Measurements from ENCODE around the gene C5AR2.
A peak's percentile ranks its signal among the peaks of the same experiment; 100 is the strongest.
"Not testable (repeated sequence)": the region's sequence is repeated elsewhere in the genome, so short reads cannot be mapped to it uniquely, and the experiment has no call there.

Gene C5AR2

DNA sequence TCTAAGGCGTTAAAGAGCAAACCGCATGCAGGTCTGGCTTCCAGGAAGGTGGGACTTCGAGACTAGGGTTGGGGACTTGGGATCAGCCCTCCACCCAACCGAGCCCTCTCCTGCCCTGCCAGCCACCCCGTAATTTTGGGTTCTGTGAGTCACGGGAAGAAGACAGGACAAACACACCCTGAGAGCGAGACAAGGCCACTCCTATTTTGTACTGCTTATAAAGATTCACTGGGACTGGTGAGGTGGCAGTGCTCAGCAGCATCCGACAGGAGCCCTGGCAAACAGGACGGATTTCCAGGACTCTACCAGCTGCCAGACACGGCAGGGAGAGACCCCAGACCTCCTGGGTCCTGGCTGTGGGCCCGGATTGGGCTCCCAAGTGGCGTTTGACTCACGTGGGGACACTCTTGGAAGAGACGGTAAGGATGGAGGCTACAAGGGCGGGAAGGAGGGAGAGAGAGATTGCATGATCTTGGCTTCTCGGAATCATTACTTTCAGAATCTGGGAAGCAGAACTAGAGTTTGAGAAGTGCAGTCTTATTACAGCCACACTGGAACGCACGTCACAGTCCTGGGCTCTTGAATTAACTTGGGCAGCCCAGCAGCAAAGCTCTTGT is at the start of gene C5AR2:
Gene C5AR2, plus strand, starts transcription at position 245 of the 617 bp plus-strand sequence. CDS start 8,625 bp downstream, outside the sequence.
- no peaks in the 10 kb centered on the region for H3K27me3 Mint-ChIP-seq (ENCODE audit: low read depth)
- H3K4me3 Mint-ChIP-seq: no peak within 1 kb of the TSS
- peaks cover 10% of the 10 kb centered on the region for H3K4me1 Mint-ChIP-seq (ENCODE audit: low read depth)
- H3K27ac Mint-ChIP-seq: no peak within 1 kb of the TSS
- no peaks in the 10 kb centered on the region for H3K9me3 Mint-ChIP-seq
- no peaks in the 10 kb centered on the region for H3K36me3 Mint-ChIP-seq (ENCODE audit: low read depth)

DNA sequence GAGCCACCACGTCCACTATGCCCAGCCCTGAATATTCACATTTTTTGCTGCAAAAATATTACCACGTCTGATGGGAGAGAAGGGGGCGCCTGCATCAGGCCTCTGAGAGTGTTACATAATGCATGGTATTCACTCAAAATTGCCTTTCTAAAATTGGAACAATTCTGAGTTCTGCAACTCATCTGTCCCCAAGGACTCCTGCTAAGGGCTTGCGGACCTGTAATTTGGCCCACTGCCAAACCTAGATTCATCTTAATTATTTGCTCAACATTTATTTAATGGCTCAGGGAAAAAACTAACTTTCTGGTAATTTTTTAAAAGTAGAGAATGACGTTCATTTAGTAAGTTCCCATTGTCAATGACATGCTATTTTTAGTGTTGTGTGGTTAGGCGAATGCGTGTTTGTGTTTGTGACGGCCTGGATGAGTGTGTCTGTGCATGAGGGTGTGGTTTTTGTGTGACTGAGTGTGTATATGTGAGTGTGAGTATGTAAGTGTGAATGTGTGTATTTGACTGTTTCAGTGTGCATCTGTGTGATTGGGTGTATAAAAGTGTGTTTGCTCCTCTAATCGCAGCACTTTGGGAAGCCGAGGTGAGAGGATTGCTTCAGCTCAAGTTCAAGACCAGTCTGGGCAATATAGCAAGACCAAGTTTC is 48.4 kb upstream of the C5AR2 start:
- Mint-ChIP-seq H3K9me3 (no peaks in the 10 kb centered on the region), H3K27me3 (ENCODE audit: low read depth) (no peaks in the 10 kb centered on the region), H3K4me3 (no peak overlapping the region), H3K27ac (no peak overlapping the region), H3K4me1 (ENCODE audit: low read depth) (peaks cover 1% of the 10 kb centered on the region), H3K36me3 (ENCODE audit: low read depth) (no peaks in the 10 kb centered on the region)

DNA sequence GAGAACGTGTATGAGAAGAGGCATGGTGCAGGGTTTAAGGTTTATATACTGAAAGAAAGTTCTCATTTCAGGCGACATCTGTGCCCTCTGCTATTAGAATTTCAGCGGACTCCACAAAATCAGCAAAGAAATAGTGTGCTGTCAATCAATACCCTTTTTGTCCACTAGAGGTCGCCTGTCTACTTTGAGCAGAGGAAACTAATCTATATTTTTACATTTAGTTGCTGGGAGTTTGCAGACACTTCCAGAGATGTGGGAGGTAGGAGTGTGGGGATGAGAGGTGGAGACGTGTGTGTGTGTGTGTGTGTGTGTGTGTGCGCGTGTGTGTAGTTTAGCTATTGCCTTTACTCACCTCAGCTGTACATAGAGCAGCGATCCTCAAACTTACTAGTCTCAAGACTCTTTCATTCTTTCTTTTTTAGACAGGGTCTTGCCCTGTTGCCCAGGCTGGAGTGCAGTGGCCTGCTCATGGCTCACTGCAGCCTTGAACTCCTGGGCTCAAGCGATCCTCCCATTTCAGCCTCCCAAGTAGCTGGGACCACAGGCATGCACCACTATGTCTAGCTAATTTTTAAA is 47.6 kb upstream of the C5AR2 start:
- Mint-ChIP-seq H3K36me3 (ENCODE audit: low read depth) (no peaks in the 10 kb centered on the region), H3K9me3 (no peaks in the 10 kb centered on the region), H3K4me1 (ENCODE audit: low read depth) (peaks cover 1% of the 10 kb centered on the region), H3K27ac (peak overlapping the region; percentile 8), H3K27me3 (ENCODE audit: low read depth) (no peaks in the 10 kb centered on the region), H3K4me3 (no peak overlapping the region)

DNA sequence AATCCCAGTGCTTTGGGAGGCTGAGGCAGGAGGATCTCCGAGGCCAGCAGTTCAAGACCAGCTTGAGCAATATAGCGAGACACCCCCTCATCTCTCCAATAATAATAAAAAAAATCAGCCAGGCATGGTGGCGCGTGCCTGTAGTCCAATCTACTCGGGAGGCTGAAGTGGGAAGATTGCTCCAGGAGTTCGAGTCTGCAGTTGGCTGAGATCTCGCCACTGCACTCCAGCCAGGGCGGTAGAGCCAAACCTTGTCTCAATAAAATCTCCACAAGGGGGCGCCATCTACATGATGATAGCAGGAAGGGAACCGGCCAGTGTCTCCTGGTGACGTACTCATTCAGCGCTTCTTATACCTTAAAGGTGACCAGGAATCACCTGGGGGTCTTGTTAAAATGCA is 35.9 kb upstream of the C5AR2 start:
- peaks cover 6% of the 10 kb centered on the region for H3K4me1 Mint-ChIP-seq (ENCODE audit: low read depth)
- H3K36me3 Mint-ChIP-seq (ENCODE audit: low read depth): peaks cover 2% of the 10 kb centered on the region
- H3K27ac Mint-ChIP-seq: no peak overlapping the region
- no peaks in the 10 kb centered on the region for H3K27me3 Mint-ChIP-seq (ENCODE audit: low read depth)
- no peak overlapping the region for H3K4me3 Mint-ChIP-seq
- H3K9me3 Mint-ChIP-seq: no peaks in the 10 kb centered on the region

DNA sequence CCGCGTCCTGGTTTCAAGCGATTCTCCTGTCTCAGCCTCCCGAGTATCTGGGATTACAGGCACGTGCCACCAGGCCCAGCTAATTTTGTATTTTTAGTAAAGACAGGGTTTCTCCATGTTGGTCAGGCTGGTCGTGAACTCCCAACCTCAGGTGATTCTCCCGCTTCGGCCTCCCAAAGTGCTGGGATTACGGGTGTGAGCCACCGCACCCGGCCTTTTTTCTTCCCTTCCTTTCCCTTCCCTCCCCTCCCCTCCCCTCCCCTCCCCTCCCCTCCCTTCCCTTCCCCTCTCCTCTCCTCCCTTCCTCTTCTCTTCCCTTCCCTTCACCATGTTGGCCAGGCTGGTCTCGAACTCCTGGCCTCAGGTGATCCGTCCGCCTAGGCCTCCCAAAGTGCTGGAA is 31.1 kb upstream of the C5AR2 start:
- not testable (repeated sequence) for H3K27ac Mint-ChIP-seq; H3K27me3 Mint-ChIP-seq (ENCODE audit: low read depth); H3K4me3 Mint-ChIP-seq; H3K36me3 Mint-ChIP-seq (ENCODE audit: low read depth); H3K9me3 Mint-ChIP-seq; H3K4me1 Mint-ChIP-seq (ENCODE audit: low read depth)

DNA sequence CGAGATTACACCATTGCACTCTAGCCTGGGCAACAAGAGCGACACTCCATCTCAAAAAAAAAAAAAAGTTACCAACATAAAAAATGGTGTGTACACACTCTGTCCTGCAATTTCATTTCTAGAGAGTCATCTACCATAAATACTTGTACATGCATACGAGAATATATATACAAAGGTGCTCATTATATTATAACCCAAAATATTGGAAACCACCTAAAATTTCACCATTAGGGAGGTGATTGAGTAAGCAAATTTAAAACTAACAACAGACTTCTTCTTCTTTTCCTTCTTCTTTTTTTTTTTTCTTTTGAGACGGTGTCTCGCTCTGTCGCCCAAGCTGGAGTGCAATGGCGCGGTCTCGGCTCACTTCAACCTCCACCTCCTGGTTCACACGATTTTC is 29.7 kb upstream of the C5AR2 start:
- Mint-ChIP-seq H3K36me3 (ENCODE audit: low read depth) (no peaks in the 10 kb centered on the region), H3K4me1 (ENCODE audit: low read depth) (peaks cover 6% of the 10 kb centered on the region), H3K9me3 (no peaks in the 10 kb centered on the region), H3K27ac (no peak overlapping the region), H3K4me3 (no peak overlapping the region), H3K27me3 (ENCODE audit: low read depth) (peaks cover 6% of the 10 kb centered on the region)

DNA sequence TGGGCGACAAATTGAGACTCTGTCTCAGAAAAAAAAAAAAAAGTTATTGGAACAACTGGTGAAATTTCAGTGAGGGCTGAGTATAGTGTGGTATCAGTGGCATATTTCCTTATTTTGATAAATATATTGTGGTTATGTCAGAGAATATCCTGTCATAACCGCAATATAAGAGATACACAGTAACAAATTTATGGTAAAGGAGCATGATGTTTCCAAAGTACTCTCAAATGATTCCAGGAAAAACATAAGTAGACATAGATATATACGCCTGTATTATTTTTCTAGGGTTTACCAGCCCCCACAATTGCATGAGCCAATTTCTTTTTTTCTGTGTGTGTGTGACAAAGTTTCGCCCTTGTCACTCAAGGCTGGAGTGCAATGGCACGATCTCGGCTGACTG is 28.0 kb upstream of the C5AR2 start:
- H3K9me3 Mint-ChIP-seq: no peaks in the 10 kb centered on the region
- H3K4me3 Mint-ChIP-seq: no peak overlapping the region
- peaks cover 6% of the 10 kb centered on the region for H3K27me3 Mint-ChIP-seq (ENCODE audit: low read depth)
- H3K27ac Mint-ChIP-seq: no peak overlapping the region
- no peaks in the 10 kb centered on the region for H3K36me3 Mint-ChIP-seq (ENCODE audit: low read depth)
- peaks cover 6% of the 10 kb centered on the region for H3K4me1 Mint-ChIP-seq (ENCODE audit: low read depth)

DNA sequence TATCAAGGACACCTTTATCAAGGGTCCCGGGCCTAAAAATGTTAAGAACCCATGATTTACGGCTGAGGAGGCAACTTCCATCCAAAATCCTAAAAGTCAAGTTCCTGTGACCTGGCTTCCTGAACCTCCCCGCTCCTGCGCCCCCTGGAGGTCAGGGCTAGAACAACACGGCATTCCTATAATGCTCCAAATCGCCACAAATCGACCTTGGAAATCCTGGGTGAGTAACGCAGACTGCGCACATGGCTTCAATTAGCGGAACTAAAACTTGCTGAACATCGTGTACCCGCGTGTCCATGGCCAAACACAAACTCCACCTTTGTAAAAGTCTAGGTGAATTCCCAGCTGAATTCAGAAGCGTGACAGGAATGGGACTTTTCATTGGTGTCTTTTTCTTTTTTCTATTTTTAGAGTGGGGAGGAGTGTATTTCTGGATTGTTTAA is 26.6 kb upstream of the C5AR2 start:
- Mint-ChIP-seq H3K27ac (no peak overlapping the region), H3K27me3 (ENCODE audit: low read depth) (peaks cover 6% of the 10 kb centered on the region), H3K36me3 (ENCODE audit: low read depth) (no peaks in the 10 kb centered on the region), H3K4me1 (ENCODE audit: low read depth) (peaks cover 6% of the 10 kb centered on the region), H3K9me3 (no peaks in the 10 kb centered on the region), H3K4me3 (no peak overlapping the region)

- H3K27ac Mint-ChIP-seq: no peak overlapping the region
- no peak overlapping the region for H3K4me3 Mint-ChIP-seq
- H3K4me1 Mint-ChIP-seq (ENCODE audit: low read depth): peaks cover 5% of the 10 kb centered on the region
- no peaks in the 10 kb centered on the region for H3K36me3 Mint-ChIP-seq (ENCODE audit: low read depth)
- H3K9me3 Mint-ChIP-seq: no peaks in the 10 kb centered on the region
- H3K27me3 Mint-ChIP-seq (ENCODE audit: low read depth): peaks cover 6% of the 10 kb centered on the region
These were observed 25.7 kb upstream of the C5AR2 start for GRCh38 chr19:47306303-47306702.

- Mint-ChIP-seq H3K4me3 (no peak overlapping the region), H3K27me3 (ENCODE audit: low read depth) (peaks cover 10% of the 10 kb centered on the region), H3K27ac (no peak overlapping the region)
These were observed 22.9 kb upstream of the C5AR2 start for GRCh38 chr19:47309038-47309437.

DNA sequence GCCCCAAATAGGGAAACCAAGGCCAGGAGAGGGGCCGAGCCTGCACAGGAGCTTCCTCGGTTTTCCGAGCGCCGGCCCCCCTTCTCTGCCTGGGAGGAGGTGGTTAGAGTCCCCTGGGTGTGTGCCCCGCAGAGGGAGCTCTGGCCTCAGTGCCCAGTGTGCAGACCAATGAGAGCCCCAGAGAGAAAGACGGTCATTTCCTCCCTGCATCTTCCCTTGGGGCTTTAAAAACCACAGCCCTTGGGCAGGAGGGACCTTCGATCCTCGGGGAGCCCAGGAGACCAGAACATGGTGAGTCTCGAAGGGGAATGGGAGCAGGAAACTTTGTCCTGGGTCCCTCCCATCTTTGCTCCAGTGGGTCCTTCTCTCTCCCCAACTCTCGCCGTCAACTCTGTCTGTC is 22.4 kb upstream of the C5AR2 start, which contains the start of gene C5AR1:
Gene C5AR1, plus strand, starts transcription at position 254 of the 400 bp plus-strand sequence. Its CDS starts 35 bp downstream, at position 289.
- Mint-ChIP-seq H3K27me3 (ENCODE audit: low read depth) (peaks cover 10% of the 10 kb centered on the region), H3K36me3 (ENCODE audit: low read depth) (no peaks in the 10 kb centered on the region), H3K4me3 (no peak within 1 kb of the TSS), H3K27ac (no peak within 1 kb of the TSS), H3K9me3 (no peaks in the 10 kb centered on the region), H3K4me1 (ENCODE audit: low read depth) (peaks cover 5% of the 10 kb centered on the region)

More at GRCh38 chr19:47309038-47309437, 22.9 kb upstream of the C5AR2 start:
- Mint-ChIP-seq H3K36me3 (ENCODE audit: low read depth) (no peaks in the 10 kb centered on the region), H3K4me1 (ENCODE audit: low read depth) (peaks cover 5% of the 10 kb centered on the region), H3K9me3 (no peaks in the 10 kb centered on the region)

DNA sequence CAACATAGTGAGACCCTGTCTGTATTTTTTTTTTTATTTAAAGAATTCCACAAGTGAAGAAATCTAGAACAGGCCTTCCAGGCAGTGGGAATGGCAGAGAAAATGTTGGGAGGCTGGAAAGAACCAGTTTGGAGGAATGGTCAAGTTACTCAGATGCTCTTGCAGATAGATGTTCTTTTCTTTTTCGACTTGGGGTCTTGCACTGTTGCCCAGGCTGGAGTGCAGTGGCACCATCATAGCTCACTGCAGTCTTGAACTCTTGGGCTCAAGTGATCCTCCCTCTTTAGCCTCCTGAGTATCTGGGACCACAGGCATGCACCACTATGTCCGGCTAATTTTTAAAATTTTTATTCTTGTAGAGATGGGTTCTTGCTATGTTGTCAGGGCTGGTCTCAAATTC is 21.7 kb upstream of the C5AR2 start:
- peaks cover 10% of the 10 kb centered on the region for H3K27me3 Mint-ChIP-seq (ENCODE audit: low read depth)
- no peaks in the 10 kb centered on the region for H3K36me3 Mint-ChIP-seq (ENCODE audit: low read depth)
- no peak overlapping the region for H3K4me3 Mint-ChIP-seq
- no peak overlapping the region for H3K27ac Mint-ChIP-seq
- no peaks in the 10 kb centered on the region for H3K9me3 Mint-ChIP-seq
- peaks cover 2% of the 10 kb centered on the region for H3K4me1 Mint-ChIP-seq (ENCODE audit: low read depth)

DNA sequence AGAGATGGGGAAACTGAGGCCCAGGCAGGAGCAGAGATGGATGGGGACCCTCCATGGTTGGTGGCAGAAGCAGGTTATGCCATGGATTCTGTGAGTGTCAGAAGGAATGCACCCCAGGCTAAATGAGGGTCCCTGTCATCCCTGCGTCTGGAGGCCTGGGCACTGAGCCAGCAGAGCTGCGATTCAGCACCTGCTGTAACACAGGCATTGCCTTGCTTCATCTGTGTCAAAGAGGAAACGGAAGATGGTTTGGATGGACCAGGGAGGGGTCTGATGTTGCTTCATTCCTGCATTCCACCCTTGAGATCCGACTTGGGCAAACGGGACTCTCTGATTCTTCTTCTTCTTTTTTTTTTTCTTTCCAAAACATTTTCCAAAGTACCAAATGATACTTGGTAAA is 21.2 kb upstream of the C5AR2 start:
- H3K36me3 Mint-ChIP-seq (ENCODE audit: low read depth): no peaks in the 10 kb centered on the region
- no peaks in the 10 kb centered on the region for H3K9me3 Mint-ChIP-seq
- peaks cover 10% of the 10 kb centered on the region for H3K27me3 Mint-ChIP-seq (ENCODE audit: low read depth)
- H3K27ac Mint-ChIP-seq: no peak overlapping the region
- no peaks in the 10 kb centered on the region for H3K4me1 Mint-ChIP-seq (ENCODE audit: low read depth)
- H3K4me3 Mint-ChIP-seq: no peak overlapping the region

DNA sequence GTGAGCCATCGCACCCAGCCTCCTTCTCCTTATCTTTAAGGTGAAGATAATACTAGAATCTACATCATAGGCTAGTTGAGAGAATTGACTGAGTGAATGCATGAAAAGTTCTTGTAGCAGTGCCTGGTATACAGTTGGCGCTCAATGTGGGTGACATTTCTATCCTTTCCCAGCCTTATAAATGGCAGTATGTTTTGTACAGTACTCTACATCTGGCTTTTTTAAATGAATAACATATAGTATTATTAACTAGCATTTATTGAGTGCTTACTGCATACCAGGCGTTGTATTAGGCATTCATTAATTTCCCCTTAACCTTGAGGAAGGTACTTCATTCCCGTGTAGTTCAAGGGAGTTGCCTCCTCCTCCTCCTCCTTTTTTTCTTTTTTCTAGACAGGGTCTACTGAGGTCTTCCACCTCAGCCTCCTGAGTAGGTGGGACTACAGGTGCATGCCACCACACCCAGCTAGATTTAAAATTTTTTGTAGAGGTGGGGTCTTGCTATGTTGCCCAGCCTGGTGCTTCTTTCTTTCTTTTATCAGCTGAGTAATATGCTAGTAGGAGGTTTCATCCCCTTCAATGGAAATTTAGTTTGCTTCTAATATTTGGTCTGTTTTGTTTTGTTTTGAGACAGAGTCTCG is 19.5 kb upstream of the C5AR2 start:
- Mint-ChIP-seq H3K4me1 (ENCODE audit: low read depth) (no peaks in the 10 kb centered on the region), H3K9me3 (no peaks in the 10 kb centered on the region), H3K4me3 (no peak overlapping the region), H3K36me3 (ENCODE audit: low read depth) (no peaks in the 10 kb centered on the region), H3K27ac (no peak overlapping the region), H3K27me3 (ENCODE audit: low read depth) (peaks cover 10% of the 10 kb centered on the region)
